GM18508 (cell line): ENCODE results near the gene PAAF1.
"Not testable (repeated sequence)": the region's sequence is repeated elsewhere in the genome, so short reads cannot be mapped to it uniquely, and the experiment has no call there.

Source experiments
- ATAC-seq: cut with Tn5 transposase; IDR thresholded peaks from one replicate; pipeline ENCODE4 v1.9.1; 2021; ENCODE audit warnings: moderate number of reproducible peaks; ENCODE audit not compliant: insufficient read depth, unreplicated experiment

Gene PAAF1

DNA sequence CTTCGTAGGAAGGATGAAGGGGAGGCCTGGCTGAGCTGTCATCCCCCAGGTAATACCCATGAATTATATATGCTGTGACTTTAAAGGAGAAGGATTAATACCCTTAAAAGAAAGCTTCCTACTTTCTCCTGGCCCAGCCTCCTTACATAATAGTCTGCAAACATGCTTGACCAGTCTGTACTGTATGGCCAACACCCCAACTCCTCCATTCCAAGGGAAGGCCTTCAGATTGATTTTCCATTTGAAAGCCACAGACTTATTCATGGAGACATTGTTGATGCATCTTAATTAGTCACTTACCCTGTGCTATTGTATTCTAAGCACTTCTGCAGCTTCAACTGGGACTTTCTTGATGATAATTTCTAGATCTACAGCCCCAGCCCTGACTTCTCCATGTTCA lies 2.0 kb downstream of the PAAF1 start:
- ATAC-seq: no peak

DNA sequence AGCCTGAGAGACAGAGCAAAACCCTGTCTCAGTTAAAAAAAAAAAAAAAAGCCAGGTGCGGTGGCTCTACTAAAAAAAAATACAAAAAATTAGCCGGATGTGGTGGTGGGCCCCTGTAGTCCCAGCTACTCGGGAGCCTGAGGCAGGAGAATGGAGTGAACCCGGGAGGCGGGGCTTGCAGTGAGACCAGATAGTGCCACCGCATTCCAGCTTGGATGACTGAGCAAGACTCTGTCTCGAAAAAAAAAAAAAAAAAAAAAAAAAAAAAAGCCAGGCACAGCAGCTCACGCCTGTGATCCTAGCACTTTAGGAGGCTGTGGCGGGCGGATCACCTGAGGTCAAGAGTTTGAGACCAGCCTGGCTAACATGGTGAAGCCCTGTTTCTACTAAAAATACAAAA lies 3.6 kb downstream of the PAAF1 start:
- not testable (repeated sequence) for ATAC-seq

- ATAC-seq: no peak
Measured at GRCh38 chr11:73883856-73884255, 7.1 kb downstream of the PAAF1 start.

- no peak for ATAC-seq
Measured at GRCh38 chr11:73888244-73888643, 11.4 kb downstream of the PAAF1 start.

GRCh38 chr11:73889019-73889418 lies 12.2 kb downstream of the PAAF1 start:
- no peak for ATAC-seq

GRCh38 chr11:73889536-73889935 lies 12.7 kb downstream of the PAAF1 start:
- no peak for ATAC-seq

DNA sequence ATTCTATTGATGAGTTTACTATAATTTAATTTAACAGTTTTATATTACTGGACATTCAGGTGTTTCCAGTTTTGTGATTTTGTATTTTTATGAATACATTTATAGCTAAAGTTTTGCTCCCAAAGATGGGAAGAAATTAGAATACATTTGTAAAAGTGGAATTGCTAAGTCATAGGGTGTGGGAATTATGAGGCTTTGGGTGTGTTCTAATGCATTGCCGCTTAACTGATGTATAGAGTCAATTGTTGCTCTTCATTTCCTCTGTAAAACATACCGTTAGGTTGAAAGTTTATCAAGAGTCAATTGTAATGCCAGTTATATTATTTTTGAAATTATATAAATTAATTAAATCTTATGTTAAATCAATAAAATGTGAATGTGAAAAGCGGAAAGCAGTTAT lies 16.2 kb downstream of the PAAF1 start:
- ATAC-seq: no peak

- ATAC-seq: no peak
Measured at GRCh38 chr11:73894725-73895335, 18.0 kb downstream of the PAAF1 start.

GRCh38 chr11:73902303-73902702 lies 25.5 kb downstream of the PAAF1 start:
- no peak for ATAC-seq

DNA sequence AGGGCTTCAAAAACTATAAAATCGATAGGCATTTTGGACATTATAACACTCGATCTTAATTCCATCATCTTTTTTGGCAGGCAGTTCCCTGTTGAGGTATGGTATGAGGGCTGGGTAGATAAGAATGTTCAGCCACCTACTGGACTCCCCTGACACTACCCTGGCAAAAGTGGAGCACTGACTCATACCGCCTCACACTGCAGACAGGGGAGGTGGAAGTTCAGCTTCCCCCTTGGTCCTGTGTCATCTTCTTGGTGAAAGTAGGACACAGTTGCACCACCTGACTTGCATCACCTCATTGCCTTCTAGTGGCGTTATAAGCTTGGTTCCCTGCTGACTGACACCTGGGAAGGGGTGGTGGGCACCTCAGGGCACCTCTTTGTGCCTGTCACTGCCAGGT lies 30.4 kb downstream of the PAAF1 start:
- ATAC-seq: no peak

GRCh38 chr11:73912026-73912425 lies 35.2 kb downstream of the PAAF1 start:
- ATAC-seq: no peak

GRCh38 chr11:73913472-73913871 lies 36.7 kb downstream of the PAAF1 start:
- ATAC-seq: no peak

- no peak for ATAC-seq
Measured at GRCh38 chr11:73914284-73914683, 37.5 kb downstream of the PAAF1 start.

DNA sequence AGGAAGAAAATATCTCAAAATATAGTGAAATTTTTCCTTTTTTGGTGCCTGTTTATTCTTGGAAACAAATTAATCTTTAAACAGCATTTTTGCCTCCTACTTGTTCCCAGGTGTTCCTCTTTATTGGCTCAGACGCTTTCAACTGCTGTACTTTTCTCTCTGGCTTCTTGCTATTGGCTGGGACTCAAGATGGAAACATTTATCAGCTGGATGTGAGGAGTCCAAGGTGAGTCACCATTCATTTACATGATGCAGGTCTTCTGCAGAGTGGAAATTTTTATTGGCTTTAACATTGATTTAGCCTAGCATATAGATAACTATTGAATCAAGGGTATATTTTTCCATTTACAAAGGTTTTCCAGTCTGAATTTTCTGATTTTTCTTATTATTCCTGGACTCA lies 39.6 kb downstream of the PAAF1 start:
- ATAC-seq: no peak

GRCh38 chr11:73921180-73921579 lies 44.4 kb downstream of the PAAF1 start:
- no peak for ATAC-seq

- ATAC-seq: no peak
Measured at GRCh38 chr11:73929388-73929787, 52.6 kb downstream of the PAAF1 start.

DNA sequence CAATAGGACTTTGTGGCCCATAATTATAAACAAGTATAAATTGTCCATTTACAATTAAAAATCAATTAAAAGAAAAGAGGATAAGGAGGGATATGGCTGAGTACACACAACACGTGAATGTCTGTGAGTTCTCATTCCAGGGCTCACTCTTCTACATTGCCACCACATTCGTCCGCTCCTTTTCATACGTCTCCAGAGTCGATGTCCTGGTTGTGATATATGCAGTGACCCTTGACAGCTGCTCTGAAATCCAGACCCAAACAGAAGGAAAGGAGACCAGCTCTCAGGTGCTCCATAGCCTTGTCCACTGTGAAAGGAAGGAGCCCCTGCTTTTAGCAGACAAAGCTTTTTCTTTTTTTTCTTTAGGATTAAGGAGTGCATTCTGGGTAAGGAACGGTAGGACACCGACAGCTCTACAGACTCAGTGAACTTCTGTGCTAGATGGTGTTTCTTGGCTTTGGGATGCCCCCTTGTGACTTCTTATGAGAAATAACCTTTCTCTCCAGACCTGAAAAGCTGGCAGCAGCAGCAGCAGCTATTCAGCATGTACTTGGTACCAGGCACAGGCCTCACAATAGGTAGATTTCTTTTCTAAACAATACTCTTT lies 54.3 kb downstream of the PAAF1 start:
- ATAC-seq: no peak

GRCh38 chr11:73931951-73932350 lies 55.2 kb downstream of the PAAF1 start:
- no peak for ATAC-seq

DNA sequence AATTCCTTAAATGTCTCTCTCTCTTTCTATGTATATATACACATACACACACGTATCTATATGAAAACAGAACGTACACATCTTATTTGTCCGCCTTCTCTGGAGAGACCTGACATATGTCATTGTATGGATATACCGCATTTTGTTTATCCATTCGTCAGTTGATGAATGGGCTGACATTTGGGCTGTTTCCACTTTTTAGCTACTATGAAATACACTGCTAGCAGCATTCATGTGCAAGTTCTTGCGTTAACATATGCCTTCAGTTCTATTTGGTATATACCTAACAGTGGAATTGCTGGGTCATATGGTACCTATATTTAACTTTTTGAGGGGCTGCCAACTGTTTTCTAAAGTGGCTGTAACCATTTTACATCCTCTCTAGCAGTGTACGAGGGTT lies 56.0 kb downstream of the PAAF1 start:
- ATAC-seq: no peak

DNA sequence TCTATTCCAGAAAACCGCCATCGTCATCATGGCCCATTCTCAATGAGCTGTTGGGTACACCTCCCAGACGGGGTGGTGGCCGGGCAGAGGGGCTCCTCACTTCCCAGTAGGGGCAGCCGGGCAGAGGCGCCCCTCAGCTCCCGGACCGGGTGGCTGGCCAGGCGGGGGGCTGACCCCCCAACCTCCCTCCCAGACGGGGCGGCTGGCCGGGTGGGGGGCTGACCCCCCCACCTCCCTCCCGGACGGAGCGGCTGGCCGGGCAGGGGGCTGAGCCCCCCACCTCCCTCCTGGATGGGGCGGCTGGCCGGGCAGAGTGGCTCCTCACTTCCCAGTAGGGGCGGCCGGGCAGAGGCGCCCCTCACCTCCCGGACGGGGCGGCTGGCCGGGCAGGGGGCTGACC lies 59.2 kb downstream of the PAAF1 start:
- ATAC-seq: not testable (repeated sequence)

DNA sequence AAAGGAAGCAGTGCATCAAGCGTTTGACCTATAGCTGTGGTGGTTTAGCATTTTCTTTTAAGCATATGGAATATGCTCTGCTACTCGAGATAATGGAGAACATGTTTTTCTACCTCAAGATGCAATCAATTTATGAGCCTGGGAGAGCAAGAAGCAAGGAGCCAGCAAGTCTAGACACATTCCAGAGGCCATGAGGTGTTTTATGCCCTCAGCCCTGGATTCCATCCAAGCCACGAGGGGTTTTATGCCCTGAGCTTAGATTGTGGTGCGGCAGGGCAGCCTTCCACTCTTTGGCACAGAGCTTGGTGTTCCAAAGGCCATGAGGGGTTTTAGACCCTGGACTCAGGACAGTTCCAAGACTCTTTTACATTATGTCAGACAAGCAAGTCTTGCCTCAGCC lies 62.3 kb downstream of the PAAF1 start:
- ATAC-seq: no peak

GRCh38 chr11:73940801-73941570 lies 64.2 kb downstream of the PAAF1 start:
- no peak for ATAC-seq
